GM21515 (cell line): ENCODE data around the gene IL1RL1.

ENCODE experiments used
- ATAC-seq: cut with Tn5 transposase; IDR thresholded peaks from one replicate; pipeline ENCODE4 v1.9.1; 2021; ENCODE audit not compliant: unreplicated experiment

Gene IL1RL1

DNA sequence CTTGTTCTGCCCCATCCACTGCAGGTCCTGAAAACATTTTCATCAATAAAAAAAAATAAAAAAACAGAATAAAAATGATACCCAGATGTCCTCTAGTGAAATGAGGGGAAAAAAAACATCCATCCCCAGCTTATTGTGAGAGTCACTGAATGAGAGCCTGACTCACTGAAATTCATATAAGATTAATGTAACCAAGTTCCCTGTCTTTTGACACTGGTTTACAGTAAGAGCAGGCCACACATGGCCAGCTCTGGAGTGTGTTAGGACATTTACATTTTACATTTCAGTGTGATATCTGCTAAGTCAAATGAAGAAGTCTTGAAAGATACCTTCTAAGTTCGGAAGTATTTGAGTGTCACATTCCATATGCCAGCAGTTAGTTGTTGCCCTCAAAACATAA is 23.1 kb downstream of the IL1RL1 start:
- ATAC-seq, result no peak

GRCh38 chr2:102335871-102336366 is 24.6 kb downstream of the IL1RL1 start:
- ATAC-seq, result no peak

DNA sequence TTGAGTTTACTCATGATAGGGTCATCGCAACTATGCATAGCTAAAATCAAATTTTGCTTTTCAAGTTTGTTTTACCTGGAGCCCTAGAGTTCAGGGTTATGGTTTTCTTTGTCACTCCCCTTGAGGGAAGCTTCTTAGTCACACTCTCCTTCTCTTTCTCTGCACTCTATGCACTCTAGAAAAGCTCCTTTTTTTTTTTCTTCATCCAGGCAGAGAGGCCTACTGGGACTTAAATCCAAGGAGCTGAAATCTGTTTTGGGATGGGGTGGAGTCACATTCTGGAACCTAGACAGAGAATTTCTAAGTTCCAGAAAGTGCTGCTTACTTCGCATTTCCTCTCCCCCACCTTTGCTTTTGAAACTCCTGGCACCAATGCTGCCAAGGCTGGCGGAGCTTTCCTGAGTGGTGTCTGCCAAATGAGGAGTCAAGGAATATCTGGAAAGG is 25.2 kb downstream of the IL1RL1 start:
- ATAC-seq, result no peak

GRCh38 chr2:102337012-102337411 is 25.6 kb downstream of the IL1RL1 start:
- ATAC-seq, result no peak

DNA sequence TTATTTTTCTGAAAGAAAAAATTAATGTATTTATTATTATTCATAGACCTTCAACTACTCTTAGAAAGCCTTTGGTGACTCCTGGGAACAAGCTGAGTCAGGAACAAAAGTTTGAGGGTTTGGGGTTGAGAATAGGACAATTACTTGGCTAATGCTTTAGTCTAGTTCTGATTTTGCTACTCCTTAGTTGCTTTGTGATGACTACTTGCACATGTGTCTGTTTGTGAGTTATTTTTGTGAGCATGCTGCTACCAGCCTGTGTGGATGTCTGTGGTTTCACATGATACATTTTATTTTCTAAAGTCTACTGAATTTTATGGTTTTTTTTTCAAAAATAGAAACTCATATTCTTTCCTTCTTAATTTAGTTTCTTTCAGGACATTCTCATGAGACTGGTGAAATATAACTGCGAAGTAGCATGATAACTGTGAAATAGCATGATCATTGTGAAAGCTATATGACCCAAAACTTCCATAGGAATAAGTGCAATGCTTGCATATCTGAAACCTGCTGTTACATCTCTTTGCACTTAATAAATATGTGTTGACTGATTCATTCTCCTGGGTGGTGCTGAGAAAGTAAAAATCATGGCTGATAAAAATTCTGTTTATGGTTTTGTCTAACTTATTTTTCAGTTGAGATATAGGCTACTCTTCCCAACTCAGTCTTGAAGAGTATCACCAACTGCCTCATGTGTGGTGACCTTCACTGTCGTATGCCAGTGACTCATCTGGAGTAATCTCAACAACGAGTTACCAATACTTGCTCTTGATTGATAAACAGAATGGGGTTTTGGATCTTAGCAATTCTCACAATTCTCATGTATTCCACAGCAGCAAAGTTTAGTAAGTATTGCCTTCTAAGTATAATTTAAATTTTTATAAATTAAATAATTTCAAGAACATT is 26.4 kb downstream of the IL1RL1 start:
- no peak for ATAC-seq

- no peak for ATAC-seq
Observed at GRCh38 chr2:102340778-102341177, 29.4 kb downstream of the IL1RL1 start.

DNA sequence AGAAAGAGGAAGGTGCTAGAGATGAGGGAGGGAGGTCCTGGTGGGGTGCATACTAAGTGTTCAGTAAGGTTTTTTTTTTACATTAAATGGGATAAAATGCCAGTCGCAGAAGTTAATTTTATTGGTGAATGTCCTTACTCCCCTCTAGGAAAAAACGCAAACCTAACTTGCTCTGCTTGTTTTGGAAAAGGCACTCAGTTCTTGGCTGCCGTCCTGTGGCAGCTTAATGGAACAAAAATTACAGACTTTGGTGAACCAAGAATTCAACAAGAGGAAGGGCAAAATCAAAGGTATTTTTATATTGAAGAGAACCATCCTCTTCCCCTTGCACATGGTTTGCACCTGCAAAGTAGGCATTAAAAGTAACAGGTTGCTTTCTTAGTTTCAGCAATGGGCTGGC is 31.5 kb downstream of the IL1RL1 start:
- no peak for ATAC-seq

GRCh38 chr2:102344397-102344796 is 33.0 kb downstream of the IL1RL1 start:
- no peak for ATAC-seq

DNA sequence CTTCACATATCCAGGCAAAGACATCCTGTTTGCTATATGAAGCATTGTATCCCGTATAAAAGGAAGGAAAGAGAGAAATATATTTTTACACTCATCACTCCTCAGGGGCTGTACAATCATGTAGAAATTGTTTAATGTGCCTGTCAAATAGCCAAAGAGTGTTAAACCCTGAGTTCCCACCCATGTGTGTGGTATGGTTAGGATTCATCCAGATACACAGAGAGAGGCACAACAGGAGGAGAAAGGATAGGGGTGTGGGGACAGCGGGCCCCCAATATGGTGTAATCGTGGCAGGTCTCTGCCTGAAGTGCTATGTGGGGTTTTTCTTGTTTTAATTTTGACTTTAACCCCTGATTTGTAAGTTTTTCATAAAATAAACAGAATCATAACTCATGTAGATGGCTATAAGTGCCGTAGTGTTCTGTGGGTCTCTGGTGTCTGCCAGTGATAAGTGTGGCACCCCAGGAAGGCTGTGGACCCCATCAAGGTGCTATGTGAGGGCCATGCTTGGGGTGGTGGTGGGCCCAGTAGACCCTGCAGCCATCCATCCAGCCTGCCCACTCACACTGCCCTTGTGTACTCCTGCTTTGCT is 34.1 kb downstream of the IL1RL1 start:
- ATAC-seq, result no peak

DNA sequence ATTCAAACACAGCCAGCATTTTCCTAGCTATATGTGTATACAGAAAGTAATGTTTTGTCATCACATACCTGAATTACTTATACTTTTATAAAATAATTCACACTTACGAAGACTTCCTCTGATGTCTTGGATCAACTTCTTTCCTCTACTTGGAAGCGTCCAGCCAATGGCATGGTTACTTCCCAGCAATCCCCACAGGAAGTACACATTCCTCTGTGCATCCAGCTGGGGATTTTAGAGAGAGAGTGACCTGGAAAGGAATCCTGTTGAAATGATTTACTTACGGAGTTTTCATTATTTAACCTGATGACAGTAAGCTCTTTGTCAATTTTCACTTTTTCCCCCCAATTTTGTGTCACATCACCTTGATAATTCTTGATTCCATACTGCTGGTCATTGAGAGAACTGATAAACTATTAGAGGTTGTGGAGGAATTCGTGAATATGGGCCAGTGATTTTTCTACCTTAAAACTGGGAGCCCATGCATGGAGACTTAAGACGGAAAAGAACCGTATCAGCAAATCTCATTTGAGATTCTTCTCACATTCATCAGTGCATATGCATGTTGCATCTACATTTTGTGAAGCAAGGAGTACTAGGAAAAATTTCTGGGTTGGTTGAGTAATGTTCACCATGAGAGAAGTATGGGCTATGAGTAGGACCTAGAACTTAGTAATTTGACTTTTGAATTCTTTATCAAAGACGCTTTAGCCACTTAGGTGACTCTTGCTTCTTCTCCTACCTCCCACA is 35.2 kb downstream of the IL1RL1 start:
- no peak for ATAC-seq

- ATAC-seq, result no peak
Observed at GRCh38 chr2:102350137-102350793, 38.9 kb downstream of the IL1RL1 start.

GRCh38 chr2:102355526-102356380 is 44.4 kb downstream of the IL1RL1 start, which contains the start of gene IL18R1:
Gene IL18R1 (plus strand): TSS chr2:102355796. CDS start chr2:102362661, 6,865 bp downstream.
- peak; percentile 91 for ATAC-seq

DNA sequence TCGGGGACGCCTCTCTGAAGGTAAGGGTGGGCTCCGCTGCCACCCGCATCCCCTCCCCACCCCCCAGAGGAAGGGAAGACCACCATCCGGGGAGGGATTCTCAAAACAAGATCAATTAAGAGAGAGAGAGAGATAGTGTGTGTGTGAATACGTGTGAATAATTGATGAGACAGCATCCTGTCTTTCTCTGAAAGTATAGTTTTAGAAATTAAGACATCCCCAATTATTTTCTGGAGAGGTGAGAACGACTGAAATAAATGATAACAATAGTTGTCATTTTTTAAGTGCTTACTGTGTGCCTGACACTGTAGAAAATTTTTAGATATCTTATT is 45.0 kb downstream of the IL1RL1 start:
- ATAC-seq, result no peak

DNA sequence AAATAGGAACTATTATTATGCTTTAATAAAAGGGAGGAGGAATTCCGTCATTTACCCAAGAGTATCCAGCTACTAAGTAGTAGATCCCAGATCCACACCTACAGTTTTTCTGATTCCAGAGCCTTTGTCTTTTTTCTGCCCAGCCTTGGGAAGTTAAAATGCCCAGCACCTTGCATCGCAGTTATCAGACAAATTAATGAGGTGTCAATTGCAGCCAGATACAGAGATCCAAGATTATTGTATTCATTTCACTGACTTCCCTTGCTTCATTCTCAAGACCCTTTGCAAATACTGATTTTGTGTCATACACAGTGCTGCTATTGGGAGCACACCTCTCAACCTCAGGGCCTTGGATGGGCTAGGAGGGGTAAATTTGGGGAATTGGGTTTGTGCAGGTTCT is 45.4 kb downstream of the IL1RL1 start:
- no peak for ATAC-seq

DNA sequence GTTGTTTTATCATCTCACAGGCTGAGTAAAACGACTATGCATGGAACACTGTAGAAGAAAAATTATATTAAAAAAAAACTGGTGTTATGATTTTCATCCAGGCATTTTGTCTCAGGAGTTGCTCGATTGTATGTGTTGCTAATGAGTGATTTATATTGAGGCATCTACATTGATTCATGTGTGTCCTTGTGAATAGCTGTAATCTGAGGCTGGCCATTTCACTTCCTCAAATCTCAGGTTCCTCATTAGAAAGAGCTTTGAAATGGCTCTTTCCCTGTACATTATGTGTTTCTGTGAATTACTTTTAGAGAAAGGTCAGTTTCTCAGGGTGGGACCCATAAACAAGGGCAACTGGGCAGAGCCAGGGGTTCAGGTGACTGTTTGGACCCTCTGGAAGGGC is 46.6 kb downstream of the IL1RL1 start:
- ATAC-seq, result no peak

GRCh38 chr2:102358496-102358895 is 47.1 kb downstream of the IL1RL1 start:
- ATAC-seq, result no peak

DNA sequence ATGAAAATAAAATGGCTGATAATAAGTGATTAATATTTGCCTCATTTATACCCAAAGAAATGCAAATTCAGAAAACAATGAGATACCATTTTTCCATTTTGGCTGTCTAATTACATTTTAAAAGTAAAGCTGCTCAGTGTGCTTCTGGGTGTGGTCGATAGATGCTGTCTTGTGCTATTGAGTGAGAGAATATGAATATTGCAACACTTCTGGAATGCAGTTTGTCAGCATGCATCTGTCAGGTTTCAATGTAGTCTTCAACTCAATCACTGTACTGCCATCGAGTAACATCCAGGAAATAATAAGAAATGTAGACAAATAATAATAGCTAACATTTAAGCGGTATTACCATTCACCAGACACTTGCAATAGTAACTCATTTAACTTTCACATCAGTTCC is 48.2 kb downstream of the IL1RL1 start:
- ATAC-seq, result no peak

- no peak for ATAC-seq
Observed at GRCh38 chr2:102361632-102362241, 50.4 kb downstream of the IL1RL1 start.

DNA sequence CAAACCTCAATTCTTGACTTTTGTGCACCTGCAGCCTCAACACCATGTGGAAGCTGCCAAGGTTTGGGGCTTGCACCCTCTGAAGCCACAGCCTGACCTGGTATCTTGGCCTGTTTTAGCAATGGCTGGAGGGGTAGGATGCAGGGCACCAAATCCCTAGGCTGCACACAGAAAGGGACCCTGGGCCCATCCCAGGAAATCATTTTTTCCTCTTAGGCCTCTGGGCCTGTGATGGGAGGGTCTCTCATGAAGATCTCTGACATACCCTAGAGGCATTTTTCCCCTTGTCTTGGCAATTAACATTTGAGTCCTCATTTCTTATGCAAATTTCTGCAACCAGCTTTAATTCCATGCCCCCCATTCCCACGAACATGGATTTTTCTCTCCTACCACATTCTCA is 54.4 kb downstream of the IL1RL1 start:
- no peak for ATAC-seq
